A549 (cell line): Measurements from ENCODE around the gene RAX. TPM values are rescaled to one million over a fixed set of nuclear protein-coding genes. Genes with fewer than 3 reads are reported as not detected.

ENCODE experiments used
- ATAC-seq, 2 experiments: fragments of 200-7000 bp in 1 of 2; fragments of >200 bp in 1 of 2; cut with Nextera tagmentation in 1 of 2; cut with Tn5 transposase in 1 of 2; 3 replicates each; pipeline versions ENCODE4 v1.8.0 to v1.9.1; 2018 to 2020; ENCODE audit warnings: mild to moderate bottlenecking in 1 of 2, moderate library complexity in 1 of 2
- CTCF ChIA-PET: fragments of 300-600 bp; sonication (Branson Sonifier 250); formaldehyde crosslinking; extraction: SDS; loops from one replicate; lab custom pipeline; 2021; ENCODE audit warnings: antibody characterized with exemption, inconsistent platforms; lab: Yijun Ruan, JAX
- POLR2A ChIA-PET: fragments of 350-600 bp; formaldehyde crosslinking; extraction: SDS; loops from one replicate; lab custom pipeline; 2021; ENCODE audit warnings: antibody characterized with exemption, inconsistent platforms; lab: Yijun Ruan, JAX
- DNase-seq, 2 experiments: peaks; one replicate each; pipeline versions ENCODE4 v3.0.0 to v3.0.0-alpha.2; 2011 to 2016; ENCODE audit warnings: low read depth in 1 of 2, low spot score in 1 of 2
- FAIRE-seq: peaks from 2 replicates; lab custom pipeline; 2011; peaks lifted over from hg19 to GRCh38; lab: Jason Lieb, UNC
- H3K27ac ChIP-seq, 2 experiments: fragments of >200 bp; sonication (Bioruptor Twin); formaldehyde crosslinking; 3 replicates each; pipeline ENCODE4 v1.5.1; 2016 to 2017
- H3K4me1 ChIP-seq: fragments of >200 bp; sonication (Bioruptor Twin); formaldehyde crosslinking; 3 replicates; pipeline ENCODE4 v1.6.1; 2016
- H3K4me2 ChIP-seq: fragments of >200 bp; sonication (Bioruptor Twin); formaldehyde crosslinking; 3 replicates; pipeline ENCODE4 v1.6.1; 2016
- H3K4me3 ChIP-seq: fragments of >200 bp; sonication (Bioruptor Twin); formaldehyde crosslinking; 3 replicates; pipeline ENCODE4 v1.5.1; 2016
- H3K9me3 ChIP-seq: fragments of >200 bp; sonication (Bioruptor Twin); formaldehyde crosslinking; 3 replicates; pipeline ENCODE4 v1.6.1; 2016
- BHLHE40 ChIP-seq: IDR thresholded peaks from 2 replicates; pipeline ENCODE4 v1.6.1; 2012; ENCODE audit warnings: low read depth, low read length, inconsistent platforms
- CHD2 ChIP-seq: fragments of 150-350 bp; IDR thresholded peaks from 2 replicates; pipeline ENCODE4 v1.6.1; 2014; ENCODE audit warnings: low read length; ENCODE audit not compliant: partially characterized antibody
- CTCF ChIP-seq: fragments of >200 bp; sonication (Bioruptor Twin); formaldehyde crosslinking; IDR thresholded peaks from 3 replicates; pipeline ENCODE4 v1.5.1; 2016
- E2F6 ChIP-seq: IDR thresholded peaks from 2 replicates; pipeline ENCODE4 v1.6.1; 2012; ENCODE audit warnings: low read depth, borderline replicate concordance
- ELK1 ChIP-seq: fragments of 150-350 bp; IDR thresholded peaks from 2 replicates; pipeline ENCODE4 v1.6.1; 2014; ENCODE audit warnings: low read depth, mild to moderate bottlenecking, low read length
- EP300 ChIP-seq, 2 experiments: fragments of >200 bp; sonication (Bioruptor Twin); formaldehyde crosslinking; IDR thresholded peaks; 2 replicates in 1 of 2; 3 replicates in 1 of 2; pipeline ENCODE4 v1.6.1; 2016 to 2017
- FOSB ChIP-seq: fragments of 250-450 bp; sonication (Bioruptor Pico); IDR thresholded peaks from 2 replicates; pipeline ENCODE4 v1.5.0; 2020; ENCODE audit warnings: mild to moderate bottlenecking, moderate library complexity
- HOXB13 ChIP-seq: fragments of 250-450 bp; sonication (Bioruptor Pico); IDR thresholded peaks from 2 replicates; pipeline ENCODE4 v1.5.0; 2020; ENCODE audit warnings: low read depth, mild to moderate bottlenecking, moderate library complexity
- JUN ChIP-seq, 2 experiments: fragments of >200 bp; sonication (Bioruptor Twin); formaldehyde crosslinking; IDR thresholded peaks; 2 replicates in 1 of 2; 3 replicates in 1 of 2; pipeline ENCODE4 v1.6.1; 2016 to 2017
- KDM5A ChIP-seq: fragments of 200-600 bp; sonication (generic); IDR thresholded peaks from 2 replicates; pipeline ENCODE4 v1.6.1; 2016; ENCODE audit warnings: antibody characterized with exemption, mild to moderate bottlenecking
- MAFK ChIP-seq: fragments of 450-650 bp; IDR thresholded peaks from 2 replicates; pipeline ENCODE4 v1.6.1; 2014; ENCODE audit not compliant: partially characterized antibody
- MAX ChIP-seq: IDR thresholded peaks from 2 replicates; pipeline ENCODE4 v1.6.1; 2012
- NPAS2 ChIP-seq: fragments of 250-450 bp; sonication (Bioruptor Pico); IDR thresholded peaks from 2 replicates; pipeline ENCODE4 v1.8.0; 2022; ENCODE audit warnings: mild to moderate bottlenecking, moderate library complexity, borderline replicate concordance
- NR3C1 ChIP-seq: fragments of >200 bp; sonication (Bioruptor Twin); formaldehyde crosslinking; IDR thresholded peaks from 3 replicates; pipeline ENCODE4 v1.6.1; 2017
- PBX3 ChIP-seq: IDR thresholded peaks from 2 replicates; pipeline ENCODE4 v1.6.1; 2012
- RAD21 ChIP-seq, 2 experiments: fragments of >200 bp in 1 of 2; sonication (Bioruptor Twin) in 1 of 2; formaldehyde crosslinking in 1 of 2; IDR thresholded peaks in 1 of 2; conservative IDR thresholded peaks in 1 of 2; 2 replicates in 1 of 2; 3 replicates in 1 of 2; pipeline ENCODE4 v1.6.1; 2012 to 2018; ENCODE audit warnings: inconsistent platforms in 1 of 2
- REST ChIP-seq: fragments of 200-600 bp; sonication (generic); IDR thresholded peaks from 2 replicates; pipeline ENCODE4 v1.6.1; 2016; ENCODE audit warnings: antibody characterized with exemption, mild to moderate bottlenecking, moderate library complexity
- TFCP2L1 ChIP-seq: fragments of 250-450 bp; sonication (Bioruptor Pico); IDR thresholded peaks from 2 replicates; pipeline ENCODE4 v1.5.0; 2021; ENCODE audit warnings: mild to moderate bottlenecking
- ZC3H11A ChIP-seq: fragments of 450-650 bp; IDR thresholded peaks from 2 replicates; pipeline ENCODE4 v1.6.1; 2014; ENCODE audit warnings: antibody characterized with exemption, mild to moderate bottlenecking
- WGBS: methylation state at CpG from one replicate; pipeline ENCODE4 v1.1.6; 2017; ENCODE audit errors: missing lambda C conversion rate; 5-methylcytosine and 5-hydroxymethylcytosine counted together
- polyA plus RNA-seq, 4 experiments: library from polyadenylated mRNA; depleted of rRNA in 3 of 4; stranded (reverse); fragments of >200 nt; fragmentation: RNase III in 1 of 4; extraction: RNeasy Plus Mini Kit Qiagen cat#74134 plus additional on column Dnase treatment in 1 of 4; gene quantifications; 2 replicates in 3 of 4; 3 replicates in 1 of 4; pipeline ENCODE4 v1.2.3, GENCODE V29; 2011 to 2017

Gene RAX
- polyA plus RNA-seq, 2 of the 4 experiments (the other 2 are of a cell fraction): not detected

GRCh38 chr18:59242906-59243305 is 30.3 kb downstream of the RAX start:
- ATAC-seq: no peak
- ChIA-PET POLR2A (no interaction called here), CTCF (no interaction called here)
- WGBS: 21% methylated on average over 2 of the region's 2 CpGs
- H3K27ac ChIP-seq: no peak overlapping the region
- no peaks in the 10 kb centered on the region for H3K9me3 ChIP-seq
- H3K4me3 ChIP-seq: no peak overlapping the region
- FAIRE-seq: no peak
- DNase-seq: no peak
- no peak overlapping the region for H3K4me2 ChIP-seq
- TF ChIP-seq REST: no peak
- TF ChIP-seq KDM5A: no peak
- no peak for TF ChIP-seq CHD2
- no peaks in the 10 kb centered on the region for H3K4me1 ChIP-seq

GRCh38 chr18:59239642-59240041 is 33.6 kb downstream of the RAX start:
- Histone ChIP-seq H3K4me2 (no peak overlapping the region), H3K27ac (no peak overlapping the region)
- DNase-seq (no peak), FAIRE-seq (no peak)
- CTCF ChIA-PET: interaction anchor here (3.3 kb wide), 1 partner anchor 9 kb away, joined by 14 read pairs; no protein-coding TSS in a partner anchor
- no peak for TF ChIP-seq NR3C1
- TF ChIP-seq PBX3: no peak
- TF ChIP-seq MAX: no peak
- TF ChIP-seq RAD21 (conservative IDR thresholded peaks at IDR 0.05 in 1 of 2, IDR thresholded peaks at IDR 0.05 in 1 of 2): no peak
- TF ChIP-seq, all 56 proteins: peak for 0
- Histone ChIP-seq H3K9me3 (no peaks in the 10 kb centered on the region), H3K4me1 (no peaks in the 10 kb centered on the region), H3K4me3 (no peak overlapping the region)
- ATAC-seq: no peak
- 6% methylated on average over 2 of the region's 4 CpGs for WGBS
- POLR2A ChIA-PET: no interaction called here

- FAIRE-seq (no peak), ATAC-seq (no peak), DNase-seq (no peak)
- ChIA-PET POLR2A (no interaction called here), CTCF (interaction anchor here (1.1 to 3.3 kb wide), 2 partner anchors 11 to 164 kb away, joined by 5 to 14 read pairs; no protein-coding TSS in a partner anchor)
- H3K27ac ChIP-seq: no peak overlapping the region
- no peaks in the 10 kb centered on the region for H3K9me3 ChIP-seq
- no peaks in the 10 kb centered on the region for H3K4me1 ChIP-seq
- H3K4me2 ChIP-seq: no peak overlapping the region
- TF ChIP-seq JUN (IDR thresholded peaks at IDR 0.05): no peak
- TF ChIP-seq NPAS2 (CRISPR knock-in tag): no peak
- TF ChIP-seq MAFK: no peak
- no peak for TF ChIP-seq TFCP2L1 (CRISPR knock-in tag)
- TF ChIP-seq MAX: no peak
- TF ChIP-seq ELK1: no peak
- no peak for TF ChIP-seq BHLHE40
- TF ChIP-seq HOXB13 (CRISPR knock-in tag): no peak
- no peak for TF ChIP-seq CTCF
- no peak for TF ChIP-seq FOSB (CRISPR knock-in tag)
- TF ChIP-seq EP300 (IDR thresholded peaks at IDR 0.05): no peak
- TF ChIP-seq ZC3H11A: no peak
- no peak for TF ChIP-seq E2F6
- no peak overlapping the region for H3K4me3 ChIP-seq
These were observed 34.9 kb downstream of the RAX start for GRCh38 chr18:59238385-59238784.
